CD4-positive, alpha-beta T cell (primary cell): Measurements from ENCODE around the gene WWOX. TPM values are rescaled to one million over a fixed set of nuclear protein-coding genes. Genes with fewer than 3 reads are reported as not detected.

Source experiments
- ATAC-seq: fragments of 200-7000 bp; cut with Tn5 transposase; one replicate; pipeline ENCODE4 v1.10.0; 2022; ENCODE audit warnings: mild to moderate bottlenecking; ENCODE audit not compliant: poor library complexity
- CTCF ChIA-PET: fragments of 350-600 bp; sonication (Branson Sonifier 250); formaldehyde crosslinking; loops from one replicate; lab custom pipeline; 2021; ENCODE audit warnings: antibody characterized with exemption, inconsistent platforms; lab: Charles Lee
- POLR2A ChIA-PET: fragments of 350-600 bp; sonication (Branson Sonifier 250); formaldehyde crosslinking; loops from one replicate; lab custom pipeline; 2021; ENCODE audit warnings: antibody characterized with exemption, inconsistent platforms; lab: Charles Lee
- DNase-seq, 14 experiments: peaks; one replicate each; pipeline ENCODE4 v3.0.0-alpha.2; 2013 to 2020; ENCODE audit warnings: mixed read lengths in 2 of 14
- H3K27ac ChIP-seq, 2 donors: one replicate each; pipeline versions ENCODE4 v1.5.1 to v1.7.0; 2013; ENCODE audit warnings: low read length in 2 of 2, low read depth in 1 of 2, mild to moderate bottlenecking in 1 of 2
- H3K27me3 ChIP-seq, 2 experiments: 1 replicate in 1 of 2; 2 replicates in 1 of 2; pipeline versions ENCODE4 v1.6.1 to v1.7.0; 2013; ENCODE audit warnings: low read length in 2 of 2, control low read depth in 1 of 2, mild to moderate bottlenecking in 1 of 2, moderate library complexity in 1 of 2; ENCODE audit not compliant: insufficient read depth in 2 of 2, control insufficient read depth in 1 of 2
- H3K36me3 ChIP-seq: one replicate; pipeline ENCODE4 v1.6.1; 2013; ENCODE audit warnings: low read length, control low read depth; ENCODE audit not compliant: insufficient read depth
- H3K4me1 ChIP-seq: one replicate; pipeline ENCODE4 v1.6.1; 2013; ENCODE audit warnings: low read length, control low read depth; ENCODE audit not compliant: insufficient read depth
- H3K4me3 ChIP-seq: one replicate; pipeline ENCODE4 v1.5.1; 2013; ENCODE audit warnings: mild to moderate bottlenecking, low read length, moderate library complexity
- H3K9me3 ChIP-seq, 2 experiments: 1 replicate in 1 of 2; 2 replicates in 1 of 2; pipeline versions ENCODE4 v1.6.1 to v1.7.0; 2013; ENCODE audit warnings: low read length in 2 of 2, mild to moderate bottlenecking in 2 of 2, control low read depth in 1 of 2, moderate library complexity in 1 of 2; ENCODE audit not compliant: control insufficient read depth in 1 of 2, insufficient read depth in 1 of 2
- H3K27ac Mint-ChIP-seq: one replicate; pipeline ENCODE4 v1.8.0; 2020; ENCODE audit warnings: mixed read lengths
- H3K27me3 Mint-ChIP-seq: one replicate; pipeline ENCODE4 v1.8.0; 2021; ENCODE audit warnings: mixed read lengths
- H3K36me3 Mint-ChIP-seq: one replicate; pipeline ENCODE4 v1.8.0; 2021; ENCODE audit warnings: low read depth, mixed read lengths
- H3K4me1 Mint-ChIP-seq: one replicate; pipeline ENCODE4 v1.8.0; 2021; ENCODE audit warnings: low read depth, mixed read lengths
- H3K4me3 Mint-ChIP-seq: one replicate; pipeline ENCODE4 v1.8.0; 2020; ENCODE audit warnings: mild to moderate bottlenecking, mixed read lengths
- H3K9me3 Mint-ChIP-seq: one replicate; pipeline ENCODE4 v1.8.0; 2020; ENCODE audit warnings: mixed read lengths
- intact Hi-C, 2 experiments: fragments of 100-400 bp; cut with DNase I in 1 of 2; cut with micrococcal nuclease in 1 of 2; formaldehyde crosslinking; loops; one replicate each; pipeline versions ENCODE4 v1.15.1 to v1.9.0; 2023 to 2025; cut with DNase I, micrococcal nuclease
- total RNA-seq, 174 experiments: library from RNA in 2 of 174; stranded (reverse) in 2 of 174; gene quantifications; one replicate each; pipeline ENCODE4 v1.2.3 and lab custom pipeline; 2021 to 2026
- TF ChIP-seq, protein P1 (sequence below): fragments of 200-600 bp; IDR thresholded peaks from one replicate; pipeline ENCODE4 v1.8.0; 2022; ENCODE audit warnings: antibody characterized with exemption, mild to moderate bottlenecking

Gene WWOX
- total RNA-seq, 2 experiments from 2014 or later: 19.3 to 21.7 TPM

DNA sequence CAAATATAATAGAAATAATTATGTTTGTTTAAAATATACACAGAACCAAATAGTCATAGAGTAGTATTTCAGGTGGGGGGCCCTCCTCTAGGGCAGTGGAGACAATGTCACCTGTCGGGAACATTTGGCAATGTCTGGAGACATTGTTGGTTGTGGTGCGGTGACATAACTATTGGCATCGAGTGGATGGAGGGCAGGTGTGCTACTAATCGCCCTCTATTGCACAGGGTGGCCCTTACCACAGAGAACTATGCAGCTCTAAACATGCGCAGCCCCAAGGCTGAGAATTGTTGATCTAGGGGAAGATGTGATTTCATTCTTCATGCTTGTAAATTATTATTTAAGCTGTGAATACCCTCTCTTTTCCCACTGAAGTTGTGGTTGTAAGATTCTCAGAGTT lies 594.0 kb downstream of the WWOX start:
- Mint-ChIP-seq H3K27me3 (no peaks in the 10 kb centered on the region), H3K9me3 (no peaks in the 10 kb centered on the region), H3K4me1 (no peaks in the 10 kb centered on the region), H3K4me3 (no peak overlapping the region), H3K27ac (no peak overlapping the region), H3K36me3 (no peaks in the 10 kb centered on the region)
- Histone ChIP-seq H3K27me3 (no peaks in the 10 kb centered on the region), H3K4me1 (no peaks in the 10 kb centered on the region), H3K27ac (no peak overlapping the region), H3K36me3 (no peaks in the 10 kb centered on the region), H3K9me3 (no peaks in the 10 kb centered on the region), H3K4me3 (no peak overlapping the region)
- ATAC-seq (no peak), DNase-seq (no peak)
- CTCF ChIA-PET: no interaction called here
- TF ChIP-seq, protein P1, sequence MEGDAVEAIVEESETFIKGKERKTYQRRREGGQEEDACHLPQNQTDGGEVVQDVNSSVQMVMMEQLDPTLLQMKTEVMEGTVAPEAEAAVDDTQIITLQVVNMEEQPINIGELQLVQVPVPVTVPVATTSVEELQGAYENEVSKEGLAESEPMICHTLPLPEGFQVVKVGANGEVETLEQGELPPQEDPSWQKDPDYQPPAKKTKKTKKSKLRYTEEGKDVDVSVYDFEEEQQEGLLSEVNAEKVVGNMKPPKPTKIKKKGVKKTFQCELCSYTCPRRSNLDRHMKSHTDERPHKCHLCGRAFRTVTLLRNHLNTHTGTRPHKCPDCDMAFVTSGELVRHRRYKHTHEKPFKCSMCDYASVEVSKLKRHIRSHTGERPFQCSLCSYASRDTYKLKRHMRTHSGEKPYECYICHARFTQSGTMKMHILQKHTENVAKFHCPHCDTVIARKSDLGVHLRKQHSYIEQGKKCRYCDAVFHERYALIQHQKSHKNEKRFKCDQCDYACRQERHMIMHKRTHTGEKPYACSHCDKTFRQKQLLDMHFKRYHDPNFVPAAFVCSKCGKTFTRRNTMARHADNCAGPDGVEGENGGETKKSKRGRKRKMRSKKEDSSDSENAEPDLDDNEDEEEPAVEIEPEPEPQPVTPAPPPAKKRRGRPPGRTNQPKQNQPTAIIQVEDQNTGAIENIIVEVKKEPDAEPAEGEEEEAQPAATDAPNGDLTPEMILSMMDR: no peak
- intact Hi-C loops: no loop called here
- POLR2A ChIA-PET: no interaction called here

DNA sequence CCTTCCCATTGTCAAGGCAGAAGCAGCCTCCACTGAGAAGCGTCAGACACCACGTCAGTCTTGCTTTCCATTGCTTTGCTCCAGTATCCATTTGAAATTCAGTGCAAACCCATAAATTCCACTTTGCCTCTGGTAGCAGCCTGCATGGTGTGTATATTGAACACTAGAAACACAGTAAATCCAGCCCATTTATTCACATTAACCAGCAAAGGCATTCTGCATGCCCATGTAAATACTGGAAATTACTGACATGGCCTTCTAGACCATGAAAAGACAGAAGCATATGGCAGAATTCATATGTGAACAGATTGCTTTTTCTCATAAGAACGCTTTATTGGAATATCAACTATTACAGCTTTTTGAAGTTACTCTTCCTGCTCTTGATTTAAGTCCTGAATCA lies 595.0 kb downstream of the WWOX start:
- no peaks in the 10 kb centered on the region for H3K27me3 ChIP-seq
- Mint-ChIP-seq H3K9me3 (no peaks in the 10 kb centered on the region), H3K4me3 (no peak overlapping the region), H3K36me3 (no peaks in the 10 kb centered on the region), H3K4me1 (no peaks in the 10 kb centered on the region), H3K27me3 (no peaks in the 10 kb centered on the region), H3K27ac (no peak overlapping the region)
- CTCF ChIA-PET: no interaction called here
- POLR2A ChIA-PET: no interaction called here
- intact Hi-C loops: no loop called here
- TF ChIP-seq, protein P1: no peak
- no peaks in the 10 kb centered on the region for H3K4me1 ChIP-seq
- DNase-seq (no peak), ATAC-seq (no peak)
- no peak overlapping the region for H3K27ac ChIP-seq
- H3K36me3 ChIP-seq: no peaks in the 10 kb centered on the region
- no peaks in the 10 kb centered on the region for H3K9me3 ChIP-seq
- H3K4me3 ChIP-seq: no peak overlapping the region

DNA sequence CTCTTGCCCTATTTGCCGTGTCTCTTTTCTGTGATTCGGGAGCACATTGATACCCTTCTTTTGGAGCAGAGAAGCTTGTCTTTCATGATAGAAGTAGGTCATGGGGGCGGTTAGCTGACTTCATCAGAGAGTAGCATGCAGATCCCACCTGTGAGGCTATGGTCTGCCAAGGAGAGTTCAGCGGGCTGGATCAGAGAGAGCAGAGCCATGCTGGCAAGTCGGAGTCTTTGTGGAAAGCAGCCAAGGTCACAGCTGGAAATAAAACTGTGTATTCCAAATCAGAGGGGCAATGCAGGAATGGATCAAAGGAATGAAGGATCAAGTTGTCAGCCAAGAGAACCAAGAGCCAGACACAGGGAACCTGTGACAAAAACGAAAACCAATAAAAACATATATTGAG lies 595.9 kb downstream of the WWOX start:
- H3K36me3 Mint-ChIP-seq: no peaks in the 10 kb centered on the region
- ATAC-seq (no peak), DNase-seq (no peak)
- no peak overlapping the region for H3K27ac Mint-ChIP-seq
- TF ChIP-seq, protein P1: no peak
- H3K4me1 Mint-ChIP-seq: no peaks in the 10 kb centered on the region
- Histone ChIP-seq H3K27me3 (no peaks in the 10 kb centered on the region), H3K4me3 (no peak overlapping the region), H3K9me3 (no peaks in the 10 kb centered on the region), H3K4me1 (no peaks in the 10 kb centered on the region), H3K27ac (no peak overlapping the region), H3K36me3 (no peaks in the 10 kb centered on the region)
- intact Hi-C loops: no loop called here
- POLR2A ChIA-PET: no interaction called here
- no peaks in the 10 kb centered on the region for H3K9me3 Mint-ChIP-seq
- CTCF ChIA-PET: no interaction called here
- no peak overlapping the region for H3K4me3 Mint-ChIP-seq
- no peaks in the 10 kb centered on the region for H3K27me3 Mint-ChIP-seq
